ENCODE results near the gene UBQLN4.
"Not testable (repeated sequence)": the region's sequence is repeated elsewhere in the genome, so short reads cannot be mapped to it uniquely, and the experiment has no call there.

The UBQLN4 gene

GRCh38 chr1:156080863-156081179 lies 27.2 kb upstream of the UBQLN4 start:
- no peak for DNase-seq

- DNase-seq: peak; percentile 60
Observed at GRCh38 chr1:156080241-156080862, 26.8 kb upstream of the UBQLN4 start.

- DNase-seq: no peak
Observed at GRCh38 chr1:156079762-156080161, 26.2 kb upstream of the UBQLN4 start.

- DNase-seq: no peak
Observed at GRCh38 chr1:156078728-156079127, 25.1 kb upstream of the UBQLN4 start.

GRCh38 chr1:156077430-156077760 lies 23.8 kb upstream of the UBQLN4 start:
- DNase-seq: no peak

- peak; percentile 68 for DNase-seq
Observed at GRCh38 chr1:156076609-156077429, 23.2 kb upstream of the UBQLN4 start.

GRCh38 chr1:156075775-156076204 lies 22.2 kb upstream of the UBQLN4 start:
- DNase-seq: no peak

GRCh38 chr1:156075162-156075561 lies 21.6 kb upstream of the UBQLN4 start:
- DNase-seq: no peak

GRCh38 chr1:156074661-156075060 lies 21.1 kb upstream of the UBQLN4 start:
- DNase-seq: no peak

GRCh38 chr1:156073740-156074139 lies 20.1 kb upstream of the UBQLN4 start:
- DNase-seq: no peak

GRCh38 chr1:156073110-156073687 lies 19.6 kb upstream of the UBQLN4 start:
- DNase-seq: no peak

GRCh38 chr1:156072251-156072650 lies 18.7 kb upstream of the UBQLN4 start:
- DNase-seq: no peak

- DNase-seq: not testable (repeated sequence)
Observed at GRCh38 chr1:156071332-156071816, 17.8 kb upstream of the UBQLN4 start.

- DNase-seq: peak; percentile 54
Observed at GRCh38 chr1:156070548-156070947, 16.9 kb upstream of the UBQLN4 start.

- DNase-seq: peak; percentile 19
Observed at GRCh38 chr1:156069490-156070455, 16.2 kb upstream of the UBQLN4 start.

- no peak for DNase-seq
Observed at GRCh38 chr1:156067262-156067661, 13.7 kb upstream of the UBQLN4 start.

GRCh38 chr1:156065871-156066270 lies 12.3 kb upstream of the UBQLN4 start:
- DNase-seq: no peak

GRCh38 chr1:156065212-156065611 lies 11.6 kb upstream of the UBQLN4 start:
- DNase-seq: no peak

- DNase-seq: no peak
Observed at GRCh38 chr1:156064615-156065014, 11.0 kb upstream of the UBQLN4 start.

- peak; percentile 23 for DNase-seq
Observed at GRCh38 chr1:156063997-156064285, 10.3 kb upstream of the UBQLN4 start.

- peak; percentile 10 for DNase-seq
Observed at GRCh38 chr1:156062189-156062588, 8.6 kb upstream of the UBQLN4 start.

- DNase-seq: peak; percentile 13
Observed at GRCh38 chr1:156060937-156061636, 7.5 kb upstream of the UBQLN4 start, which contains the start of gene RAB25. RAB25 (plus strand) TSS chr1:156061160; CDS start chr1:156061401, 241 bp downstream.

Measured in left hindlimb (tissue), 1 donor.